K562 (cell line): ENCODE data around the gene CENPP. TPM values are rescaled to one million over a fixed set of nuclear protein-coding genes. Genes with fewer than 3 reads are reported as not detected.

Experiments
- ATAC-seq: fragments of 200-7000 bp; cut with Tn5 transposase; 3 replicates; pipeline ENCODE4 v1.9.1; 2020; ENCODE audit warnings: moderate library complexity
- BruUV-seq: library from RNA; stranded (reverse); fragments of 400-500 nt; replicated peaks from 2 replicates; lab custom pipeline; 2021; lab: Mats Ljungman, UMichigan
- CTCF ChIA-PET: fragments of 300-600 bp; formaldehyde crosslinking; extraction: SDS; loops from one replicate; lab custom pipeline; 2021; ENCODE audit warnings: low intra/inter-chr PET ratio; lab: Yijun Ruan, JAX
- POLR2A ChIA-PET: fragments of 300-600, 350-650 bp; sonication (Branson Sonifier 250); formaldehyde crosslinking; extraction: SDS; loops from one replicate; lab custom pipeline; 2021; ENCODE audit warnings: antibody characterized with exemption, inconsistent platforms; lab: Yijun Ruan, JAX
- DNase-seq, 4 experiments: peaks; one replicate each; pipeline versions ENCODE4 v3.0.0 to v3.0.0-alpha.2; 2011 to 2018; ENCODE audit warnings: low spot score in 3 of 4, mixed read lengths in 3 of 4; ENCODE audit errors: extremely low read depth in 1 of 4
- FAIRE-seq: peaks from 2 replicates; lab custom pipeline; 2011; peaks lifted over from hg19 to GRCh38; lab: Jason Lieb, UNC
- H2AFZ ChIP-seq: 2 replicates; pipeline ENCODE4 v1.6.0; 2011; ENCODE audit warnings: low read depth, low read length, control low read depth, inconsistent platforms
- H3K27ac ChIP-seq: fragments of 200-600 bp; 3 replicates; pipeline ENCODE4 v1.8.0; 2011; ENCODE audit warnings: low read depth, mild to moderate bottlenecking, control low read depth, inconsistent platforms, low read length, moderate library complexity, mixed read lengths; ENCODE audit errors: extremely low read depth
- H3K27me3 ChIP-seq, 2 experiments: fragments of 300-600 bp in 1 of 2; 2 replicates in 1 of 2; 3 replicates in 1 of 2; pipeline versions ENCODE4 v1.6.0 to v1.8.0; 2011; ENCODE audit warnings: inconsistent platforms in 2 of 2, low read length in 2 of 2, mild to moderate bottlenecking in 1 of 2, mixed read lengths in 1 of 2, moderate library complexity in 1 of 2; ENCODE audit not compliant: control insufficient read depth in 2 of 2, insufficient read depth in 2 of 2
- H3K36me3 ChIP-seq: fragments of 300-600 bp; 3 replicates; pipeline ENCODE4 v1.8.0; 2011; ENCODE audit warnings: mild to moderate bottlenecking, low read length, inconsistent platforms; ENCODE audit not compliant: control insufficient read depth, insufficient read depth
- H3K4me1 ChIP-seq, 2 experiments: fragments of 200-600 bp in 1 of 2; replicated peaks in 1 of 2; 2 replicates in 1 of 2; 3 replicates in 1 of 2; pipeline versions ENCODE4 v1.5.1 to v1.8.0; 2011; ENCODE audit warnings: inconsistent platforms in 2 of 2, low read length in 2 of 2, mild to moderate bottlenecking in 1 of 2, mixed read lengths in 1 of 2, moderate library complexity in 1 of 2; ENCODE audit not compliant: control insufficient read depth in 2 of 2, insufficient read depth in 2 of 2
- H3K4me2 ChIP-seq: 2 replicates; pipeline ENCODE4 v1.6.1; 2011; ENCODE audit warnings: low read length, control low read depth, inconsistent platforms, mixed read lengths; ENCODE audit not compliant: insufficient read depth
- H3K4me3 ChIP-seq: fragments of 200-600 bp; sonication (generic), shearing (Covaris generic); 2 replicates; pipeline ENCODE4 v1.5.1; 2016; ENCODE audit warnings: control low read depth, inconsistent platforms
- H3K79me2 ChIP-seq: fragments of 200-600 bp; 3 replicates; pipeline ENCODE4 v1.8.0; 2011; ENCODE audit warnings: low read length, inconsistent platforms; ENCODE audit not compliant: control insufficient read depth, insufficient read depth
- H3K9ac ChIP-seq, 2 experiments: 2 replicates each; pipeline versions ENCODE4 v1.6.0 to v1.6.1; 2011; ENCODE audit warnings: low read depth in 2 of 2, low read length in 2 of 2, control low read depth in 1 of 2, inconsistent platforms in 1 of 2, mild to moderate bottlenecking in 1 of 2, mixed read lengths in 1 of 2; ENCODE audit not compliant: insufficient read depth in 1 of 2
- H3K9me1 ChIP-seq: one replicate; pipeline ENCODE4 v1.6.0; 2011; ENCODE audit warnings: inconsistent platforms, mild to moderate bottlenecking, low read length, moderate library complexity; ENCODE audit not compliant: control insufficient read depth, insufficient read depth
- H3K9me3 ChIP-seq: replicated peaks from 2 replicates; pipeline ENCODE4 v1.5.1; 2011; ENCODE audit warnings: low read depth, low read length, inconsistent platforms; ENCODE audit not compliant: control insufficient read depth, insufficient read depth
- H4K20me1 ChIP-seq: replicated peaks from 2 replicates; pipeline ENCODE4 v1.6.1; 2011; ENCODE audit warnings: low read length, inconsistent platforms, mixed read lengths; ENCODE audit not compliant: control insufficient read depth, insufficient read depth
- CBFB ChIP-seq: sonication (generic); formaldehyde crosslinking; IDR thresholded peaks from 2 replicates; pipeline ENCODE4 v1.4.0; 2020; ENCODE audit warnings: mild to moderate bottlenecking, missing genetic modification reagents
- ILK ChIP-seq: fragments of 450-650 bp; IDR thresholded peaks from 2 replicates; pipeline ENCODE4 v1.6.1; 2016; ENCODE audit warnings: missing genetic modification characterization, low read depth, mild to moderate bottlenecking, missing compliant biosample characterization, moderate library complexity, borderline replicate concordance
- L3MBTL2 ChIP-seq: fragments of 450-650 bp; IDR thresholded peaks from 2 replicates; pipeline ENCODE4 v1.6.1; 2016; ENCODE audit warnings: mild to moderate bottlenecking, moderate library complexity
- MIER1 ChIP-seq: fragments of 450-650 bp; IDR thresholded peaks from 2 replicates; pipeline ENCODE4 v1.6.1; 2016; ENCODE audit warnings: antibody characterized with exemption, mild to moderate bottlenecking, low read depth
- NR2C2 ChIP-seq, 2 experiments: fragments of 200-800 bp in 1 of 2; sonication (Bioruptor generic) in 1 of 2; sonication (generic) in 1 of 2; formaldehyde crosslinking in 1 of 2; IDR thresholded peaks; 2 replicates each; pipeline versions ENCODE4 v1.6.1 to v1.8.0; 2016 to 2022; ENCODE audit warnings: mild to moderate bottlenecking in 1 of 2, missing compliant biosample characterization in 1 of 2, missing genetic modification characterization in 1 of 2, missing genetic modification reagents in 1 of 2
- PTTG1 ChIP-seq: fragments of 450-650 bp; IDR thresholded peaks from 2 replicates; pipeline ENCODE4 v1.6.1; 2016; ENCODE audit warnings: low read depth, mild to moderate bottlenecking, missing genetic modification characterization, missing compliant biosample characterization
- SAFB ChIP-seq: fragments of 200-400 bp; formaldehyde crosslinking; IDR thresholded peaks from 2 replicates; pipeline ENCODE4 v1.6.1; 2017; ENCODE audit warnings: low read depth, low read length, borderline replicate concordance
- SMARCA5 ChIP-seq: fragments of 450-650 bp; IDR thresholded peaks from 2 replicates; pipeline ENCODE4 v1.6.1; 2016
- ZBTB40 ChIP-seq, 2 experiments: fragments of 450-650 bp in 1 of 2; sonication (generic) in 1 of 2; formaldehyde crosslinking in 1 of 2; IDR thresholded peaks; 2 replicates each; pipeline versions ENCODE4 v1.7.1 to v1.9.0; 2016 to 2022; ENCODE audit warnings: inconsistent platforms in 1 of 2, mild to moderate bottlenecking in 1 of 2, missing genetic modification reagents in 1 of 2
- WGBS: fragments of 100-300 bp; shearing (Covaris generic); methylation state at CpG from one replicate; pipeline ENCODE4 v1.1.6; 2016; ENCODE audit warnings: low coverage, mixed read lengths; ENCODE audit not compliant: insufficient coverage; ENCODE audit errors: missing lambda C conversion rate; 5-methylcytosine and 5-hydroxymethylcytosine counted together
- in situ Hi-C: fragments of 300-500 bp; cut with MboI; formaldehyde crosslinking; loops from 4 replicates; pipeline ENCODE4 v1.15.0; 2018; ENCODE audit warnings: inconsistent platforms, mixed read lengths
- intact Hi-C: fragments of 100-400 bp; cut with micrococcal nuclease; formaldehyde crosslinking; loops from 2 replicates; pipeline ENCODE4 v1.14.2; 2022
- polyA plus RNA-seq, 8 experiments: library from polyadenylated mRNA; depleted of rRNA in 4 of 8; stranded (reverse) in 5 of 8; unstranded in 3 of 8; fragments of >200 nt; fragmentation: Nextera tagmentation in 2 of 8; fragmentation: Illumina TruSeq in 1 of 8; extraction: Ambion mirVana in 2 of 8; extraction: Trizol in 1 of 8; gene quantifications; 2 replicates each; pipeline versions ENCODE4 v1.2.1 to v1.2.3, GENCODE V29; 2011 to 2014; ENCODE audit warnings: inconsistent platforms in 1 of 8, missing spikeins in 1 of 8
- total RNA-seq, 7 experiments: library from RNA; depleted of rRNA in 6 of 7; stranded (reverse); fragments of >200 nt in 6 of 7; fragmentation: Illumina TruSeq in 2 of 7; extraction: Trizol in 2 of 7; gene quantifications; 2 replicates each; pipeline versions ENCODE4 v1.2.1 to v1.2.3, GENCODE V29; 2011 to 2021; ENCODE audit warnings: low replicate concordance in 1 of 7

The CENPP gene
- total and polyA plus RNA-seq, 9 of the 15 experiments (the other 6 are each of a cell fraction or from before 2014, with no cell fraction given) = 8.0 to 28.5 (median 17.9) TPM

- FAIRE-seq = no peak
- ATAC-seq = no peak
- TF ChIP-seq CBFB (CRISPR knock-in tag) (no peak), SMARCA5 (no peak), ILK (tag) (no peak), PTTG1 (tag) (no peak), L3MBTL2 (no peak), SAFB (no peak), NR2C2 (CRISPR knock-in tag; IDR thresholded peaks at IDR 0.05) (no peak), NR2C2 (tag; IDR thresholded peaks at IDR 0.05) (no peak), ZBTB40 (IDR thresholded peaks at IDR 0.05) (no peak), ZBTB40 (CRISPR knock-in tag; IDR thresholded peaks at IDR 0.05) (no peak), MIER1 (no peak)
- H3K4me2 ChIP-seq = no peak overlapping the region
- intact Hi-C loops = no loop called here
- H3K27ac ChIP-seq = no peak overlapping the region
- no TSS peak for BruUV-seq
- 5% methylated on average over 1 of the region's 1 CpG for WGBS
- H3K4me3 ChIP-seq = no peak overlapping the region
- no peaks in the 10 kb centered on the region for H4K20me1 ChIP-seq
- ChIA-PET CTCF (no interaction called here), POLR2A (no interaction called here)
- in situ Hi-C loops = no loop called here
- H3K36me3 ChIP-seq = no peaks in the 10 kb centered on the region
- no peak for DNase-seq
- no peaks in the 10 kb centered on the region for H3K9me1 ChIP-seq
- H3K79me2 ChIP-seq = no peaks in the 10 kb centered on the region
- H2AFZ ChIP-seq = no peak overlapping the region
- no peaks in the 10 kb centered on the region for H3K9me3 ChIP-seq
- no peaks in the 10 kb centered on the region for H3K27me3 ChIP-seq
- H3K9ac ChIP-seq = no peak overlapping the region
- H3K4me1 ChIP-seq = no peaks in the 10 kb centered on the region; a peak in 1 of 5 replicates
These were observed 250.4 kb downstream of the CENPP start for GRCh38 chr9:92576175-92576574.
